RCC 7860 (cell line): ENCODE measurements around the gene NCBP2L.

ENCODE experiments used
- DNase-seq: peaks from one replicate; pipeline ENCODE4 v3.0.0-alpha.2; 2015; ENCODE audit warnings: low spot score
- FAIRE-seq: peaks from 2 replicates; lab custom pipeline; 2012; peaks lifted over from hg19 to GRCh38; lab: Jason Lieb, UNC

Gene NCBP2L

GRCh38 chrX:107752043-107752442 lies 25.5 kb upstream of the NCBP2L start:
- no peak for FAIRE-seq
- DNase-seq = no peak

GRCh38 chrX:107752714-107753113 lies 24.8 kb upstream of the NCBP2L start:
- DNase-seq (no peak), FAIRE-seq (no peak)

- DNase-seq (no peak), FAIRE-seq (no peak)
These were observed 24.3 kb upstream of the NCBP2L start for GRCh38 chrX:107753187-107753586.

DNA sequence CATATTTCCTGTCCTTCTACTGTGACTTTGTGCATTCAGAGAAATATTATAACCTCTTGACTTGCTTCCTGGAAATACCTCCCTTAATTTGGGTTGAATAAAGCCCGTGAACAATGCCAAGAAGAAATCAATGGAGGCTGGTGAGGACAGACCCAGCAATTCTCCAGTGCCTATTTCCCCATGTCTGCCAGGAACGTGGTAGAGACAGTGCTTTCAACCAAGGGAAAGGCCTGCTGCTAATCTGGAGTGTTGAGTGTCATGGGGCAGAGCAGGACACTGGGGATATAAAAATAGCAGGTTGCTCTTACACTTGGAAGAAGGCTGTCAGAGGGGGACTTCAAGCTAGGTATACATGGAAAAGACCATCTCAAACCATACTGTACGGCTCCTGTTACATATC lies 21.8 kb upstream of the NCBP2L start:
- FAIRE-seq = no peak
- DNase-seq = no peak

DNA sequence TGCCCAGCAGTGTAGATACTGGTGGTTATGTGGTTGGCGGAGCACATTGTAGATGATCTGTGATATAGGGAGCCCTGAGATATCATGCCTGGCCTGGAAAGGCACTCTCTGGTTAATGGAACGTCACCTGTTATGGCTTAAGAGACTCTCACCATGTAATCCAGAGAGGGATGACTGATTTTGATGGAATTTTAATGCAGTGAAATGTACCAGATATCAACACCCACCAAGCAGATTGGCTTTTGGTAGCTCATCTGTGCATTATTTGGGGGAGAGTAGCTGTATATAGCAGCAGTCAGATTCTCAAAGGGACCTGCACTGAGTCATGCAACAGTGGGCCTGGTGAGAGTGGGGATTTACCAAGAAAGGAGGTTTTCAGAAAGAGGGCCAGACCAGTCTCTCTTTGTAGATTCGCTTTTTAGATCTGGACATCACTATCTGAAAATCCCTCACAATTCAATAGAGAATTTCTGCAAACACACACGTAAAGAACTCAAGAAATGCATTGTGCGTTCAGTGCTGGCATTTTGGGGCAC lies 19.2 kb upstream of the NCBP2L start:
- FAIRE-seq (no peak), DNase-seq (no peak)

GRCh38 chrX:107760304-107761077 lies 17.0 kb upstream of the NCBP2L start:
- no peak for FAIRE-seq
- no peak for DNase-seq

DNA sequence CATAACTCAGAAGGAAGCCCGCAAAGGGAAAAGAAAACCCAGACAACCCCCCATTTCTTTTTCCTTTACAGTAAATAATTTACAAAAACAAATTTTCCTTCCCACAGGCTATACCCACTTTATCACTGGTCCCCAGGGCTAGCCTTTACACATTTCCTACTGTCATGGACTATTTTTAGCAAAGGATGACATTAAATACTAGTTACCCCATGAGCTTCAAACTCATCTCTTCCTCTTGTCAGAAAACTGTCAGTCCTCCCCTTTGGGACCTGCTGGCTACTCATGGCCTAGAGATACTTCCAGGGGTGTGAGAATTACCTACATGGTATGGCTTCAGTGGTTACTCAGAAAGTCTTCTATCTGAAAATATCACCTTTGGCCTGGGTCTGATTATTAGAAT lies 13.9 kb upstream of the NCBP2L start:
- no peak for FAIRE-seq
- no peak for DNase-seq

- FAIRE-seq (no peak), DNase-seq (no peak)
These were observed 12.5 kb upstream of the NCBP2L start for GRCh38 chrX:107764845-107765608.

GRCh38 chrX:107766470-107767150 lies 10.9 kb upstream of the NCBP2L start:
- FAIRE-seq (peak; percentile 84), DNase-seq (peak; percentile 60)

GRCh38 chrX:107768051-107768450 lies 9.5 kb upstream of the NCBP2L start:
- DNase-seq = no peak
- no peak for FAIRE-seq

- DNase-seq (no peak), FAIRE-seq (no peak)
These were observed 7.8 kb upstream of the NCBP2L start for GRCh38 chrX:107769581-107770317.

DNA sequence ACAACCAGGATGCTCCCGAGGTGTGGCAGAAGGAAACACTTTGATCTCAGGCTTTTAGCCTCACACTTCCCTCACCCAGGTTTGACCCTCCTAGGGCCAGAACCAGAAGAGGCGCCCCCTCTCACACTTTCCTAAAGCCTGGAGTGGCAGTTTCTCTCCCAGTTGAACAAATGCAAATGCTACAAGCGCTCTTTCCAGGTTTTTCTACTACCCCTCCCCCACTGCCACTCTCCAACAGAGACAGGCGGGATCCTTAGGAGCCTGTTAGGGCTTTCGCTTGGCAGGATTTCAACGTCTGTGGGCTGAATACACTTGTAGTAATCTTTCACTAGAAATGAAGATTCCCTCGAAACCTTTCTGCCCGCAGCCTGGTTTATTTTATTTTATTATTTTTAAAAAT lies 4.3 kb upstream of the NCBP2L start:
- no peak for DNase-seq
- FAIRE-seq = no peak

DNA sequence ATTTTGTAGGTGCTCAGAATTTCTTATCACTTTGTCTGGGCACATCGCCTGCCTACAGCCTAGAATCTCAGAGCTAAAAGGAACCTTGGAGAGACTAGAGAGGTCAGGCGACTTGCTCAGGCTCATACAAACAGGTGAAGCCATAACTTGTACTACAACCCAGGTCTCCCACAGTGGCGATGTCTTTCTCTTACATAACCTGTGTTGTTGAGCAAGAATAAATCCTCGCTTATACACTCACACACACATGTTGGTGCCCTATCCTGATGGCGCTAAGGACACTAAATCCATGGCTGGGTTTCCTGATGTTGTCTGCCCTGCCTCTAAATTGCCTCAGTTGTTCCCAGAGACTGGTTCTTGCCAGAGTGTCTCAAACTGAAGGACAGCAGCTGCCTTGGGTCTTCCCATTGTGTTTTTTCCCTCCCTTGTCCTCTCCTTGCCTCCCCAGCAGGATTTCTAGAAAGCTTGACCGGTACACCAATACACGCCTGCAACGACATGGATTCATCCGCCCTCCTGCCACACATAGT lies 3.6 kb upstream of the NCBP2L start:
- no peak for DNase-seq
- no peak for FAIRE-seq

DNA sequence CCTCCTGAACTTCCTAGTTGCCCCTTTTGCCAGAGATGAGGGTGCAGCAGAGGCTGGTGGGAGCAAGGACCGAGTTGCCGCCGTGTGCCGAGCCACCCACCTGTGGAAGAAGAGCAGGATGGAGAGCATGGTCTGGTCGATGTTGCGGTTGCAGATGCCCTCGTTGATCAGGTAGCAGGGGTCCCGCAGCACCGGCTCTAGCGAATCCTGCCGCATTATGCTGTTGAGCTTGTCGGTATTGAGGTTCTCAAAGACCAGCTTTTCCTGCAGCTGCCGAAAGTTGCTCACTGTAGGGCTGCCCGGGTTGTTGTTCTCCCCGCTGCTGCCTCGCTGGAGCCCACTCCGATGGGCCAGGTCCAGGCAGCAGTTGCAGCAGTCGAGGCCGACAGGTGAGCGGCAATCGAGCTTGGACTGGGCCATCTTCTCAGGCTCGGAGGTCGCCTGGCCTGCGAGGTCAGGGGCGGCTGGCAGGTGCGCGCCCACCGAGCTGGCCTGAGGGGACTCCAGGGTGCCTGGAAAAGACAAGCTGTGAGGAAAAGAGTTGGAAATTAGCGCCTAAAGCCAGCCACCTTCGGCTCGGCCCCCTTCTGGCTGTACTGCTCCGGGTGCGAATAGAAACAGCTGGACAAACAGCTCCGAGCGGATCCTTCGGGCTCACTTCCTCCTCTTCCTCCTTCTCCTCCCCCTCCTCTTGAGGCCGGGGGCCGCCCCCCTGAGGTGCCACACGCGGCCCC lies 2.4 kb upstream of the NCBP2L start:
- DNase-seq (no peak), FAIRE-seq (no peak)

DNA sequence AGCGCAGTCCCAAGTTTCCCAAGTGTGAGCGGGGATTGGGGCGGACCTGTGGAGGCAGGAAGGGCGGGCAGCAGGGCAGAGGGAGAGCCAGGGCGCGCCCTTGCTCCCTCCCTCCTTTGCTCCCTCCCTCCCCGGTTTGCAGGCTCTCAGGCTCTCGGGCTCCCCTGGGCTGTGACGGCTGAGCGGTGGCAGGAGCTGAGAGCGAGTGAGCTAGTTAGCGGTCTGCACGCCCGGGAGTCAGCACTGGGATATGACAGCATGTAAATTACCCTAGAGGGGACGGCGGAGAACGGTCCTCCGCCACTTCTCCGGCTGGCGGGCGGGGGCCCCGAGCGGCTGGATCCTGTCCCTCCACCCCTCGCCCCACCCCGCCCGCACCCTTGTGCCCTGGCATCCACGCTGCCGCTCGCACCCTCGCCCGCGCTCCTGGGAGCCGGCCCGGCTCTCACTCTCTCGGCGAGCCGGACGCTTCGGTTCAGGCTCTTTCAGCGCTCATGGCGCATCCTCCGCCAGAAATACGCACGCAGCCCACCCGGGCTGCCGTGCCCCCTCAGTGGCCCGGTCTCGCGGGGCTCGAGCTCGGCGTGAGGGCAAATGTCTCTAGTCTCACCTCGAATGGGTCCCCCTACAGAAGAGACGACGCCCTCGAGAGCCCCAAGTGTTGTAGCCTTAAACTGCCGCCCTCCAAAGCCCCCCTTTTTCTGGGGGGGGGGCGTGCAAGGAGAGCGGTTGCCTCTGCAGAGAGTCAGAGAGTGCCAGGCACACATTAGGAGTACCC lies 1.6 kb upstream of the NCBP2L start, which contains the start of gene TSC22D3:
Gene TSC22D3, minus strand, starts transcription at position 54 of the 778 bp plus-strand sequence. CDS start 368 bp downstream, outside the sequence.
- DNase-seq (peak; percentile 65), FAIRE-seq (peak; percentile 81)

GRCh38 chrX:107776649-107777535 lies 641 bp upstream of the NCBP2L start:
- peak; percentile 70 for DNase-seq
- peak; percentile 88 for FAIRE-seq

- FAIRE-seq = no peak
These were observed 3.0 kb downstream of the NCBP2L start for GRCh38 chrX:107780525-107780924.

DNA sequence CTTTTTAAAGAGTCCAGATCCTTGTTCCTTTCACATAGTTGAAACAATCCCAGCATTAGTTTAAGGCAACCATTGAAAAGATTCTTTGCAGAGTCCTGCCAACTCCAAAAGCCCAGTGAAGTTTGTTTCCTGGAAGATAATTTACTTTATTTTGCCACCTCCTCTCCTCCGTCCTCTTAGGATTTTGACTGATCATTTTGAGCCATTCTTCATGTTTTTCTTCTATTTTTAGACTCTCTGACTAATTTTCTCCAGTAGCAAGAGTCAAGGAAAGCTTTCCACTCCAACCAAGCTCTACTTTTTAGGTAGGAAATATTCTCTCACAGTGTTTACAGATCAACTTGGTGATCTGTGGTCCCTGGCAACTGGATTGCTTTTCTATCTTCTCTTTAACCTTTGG lies 10.3 kb downstream of the NCBP2L start:
- DNase-seq = no peak

More at GRCh38 chrX:107780525-107780924, 3.0 kb downstream of the NCBP2L start:
- no peak for DNase-seq

More for the DNA sequence above, 10.3 kb downstream of the NCBP2L start:
- no peak for FAIRE-seq
